D721Med (cell line): ENCODE measurements around the gene MMEL1.
"Not testable (repeated sequence)": the region's sequence is repeated elsewhere in the genome, so short reads cannot be mapped to it uniquely, and the experiment has no call there.

Experiments used
- DNase-seq: peaks from one replicate; pipeline ENCODE4 v3.0.0; 2011; ENCODE audit warnings: low spot score; ENCODE audit not compliant: insufficient read length
- FAIRE-seq: peaks from 2 replicates; lab custom pipeline; 2011; peaks lifted over from hg19 to GRCh38; lab: Jason Lieb, UNC
- CTCF ChIP-seq: IDR thresholded peaks from 2 replicates; pipeline ENCODE4 v1.5.1; 2012; ENCODE audit warnings: mild to moderate bottlenecking, control low read depth; ENCODE audit not compliant: insufficient read depth; ENCODE audit errors: missing control alignments

Gene MMEL1

DNA sequence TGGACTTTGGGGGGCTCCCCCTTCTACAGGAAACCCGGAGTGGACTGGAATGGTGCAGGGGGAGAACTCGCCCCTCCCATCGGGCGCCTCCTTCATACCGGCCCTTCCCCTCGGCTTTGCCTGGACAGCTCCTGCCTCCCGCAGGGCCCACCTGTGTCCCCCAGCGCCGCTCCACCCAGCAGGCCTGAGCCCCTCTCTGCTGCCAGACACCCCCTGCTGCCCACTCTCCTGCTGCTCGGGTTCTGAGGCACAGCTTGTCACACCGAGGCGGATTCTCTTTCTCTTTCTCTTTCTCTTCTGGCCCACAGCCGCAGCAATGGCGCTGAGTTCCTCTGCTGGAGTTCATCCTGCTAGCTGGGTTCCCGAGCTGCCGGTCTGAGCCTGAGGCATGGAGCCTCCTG, 76.5 kb downstream of the MMEL1 start, which contains the start of gene TNFRSF14:
Gene TNFRSF14 (plus strand): TSS at position 95 of the 401 bp plus-strand sequence. CDS start 294 bp downstream, at position 389.
- no peak for TF ChIP-seq CTCF
- FAIRE-seq (no peak), DNase-seq (no peak)

- no peak for DNase-seq
- FAIRE-seq = no peak
- TF ChIP-seq CTCF = no peak
Observed at GRCh38 chr1:2555634-2556276, 77.1 kb downstream of the MMEL1 start.

- no peak for DNase-seq
- no peak for FAIRE-seq
- TF ChIP-seq CTCF = peak; percentile 46
Observed at GRCh38 chr1:2554621-2555387, 78.0 kb downstream of the MMEL1 start.

GRCh38 chr1:2553871-2554620, 78.8 kb downstream of the MMEL1 start:
- no peak for FAIRE-seq
- DNase-seq = no peak
- TF ChIP-seq CTCF = no peak

GRCh38 chr1:2553076-2553475, 79.7 kb downstream of the MMEL1 start:
- DNase-seq, FAIRE-seq: not testable (repeated sequence)

GRCh38 chr1:2552189-2552588, 80.6 kb downstream of the MMEL1 start:
- TF ChIP-seq CTCF = no peak
- FAIRE-seq = no peak

GRCh38 chr1:2551544-2551943, 81.3 kb downstream of the MMEL1 start:
- not testable (repeated sequence) for FAIRE-seq

More at GRCh38 chr1:2552189-2552588, 80.6 kb downstream of the MMEL1 start:
- DNase-seq = no peak

GRCh38 chr1:2550309-2550861, 82.4 kb downstream of the MMEL1 start:
- DNase-seq, FAIRE-seq: not testable (repeated sequence)

More at GRCh38 chr1:2551544-2551943, 81.3 kb downstream of the MMEL1 start:
- DNase-seq = not testable (repeated sequence)

- not testable (repeated sequence) for FAIRE-seq, DNase-seq
Observed at GRCh38 chr1:2549367-2550029, 83.3 kb downstream of the MMEL1 start.
